GM12874 (cell line): ENCODE data around the gene CLCN1.
A peak's percentile ranks its signal among the peaks of the same experiment; 100 is the strongest.

Source experiments
- TF ChIP-seq, protein P1 (sequence below): IDR thresholded peaks from 2 replicates; pipeline ENCODE4 v1.5.1; 2011; ENCODE audit warnings: low read depth, mild to moderate bottlenecking, control low read depth, low read length, moderate library complexity; ENCODE audit not compliant: insufficient read depth

CLCN1 gene

DNA sequence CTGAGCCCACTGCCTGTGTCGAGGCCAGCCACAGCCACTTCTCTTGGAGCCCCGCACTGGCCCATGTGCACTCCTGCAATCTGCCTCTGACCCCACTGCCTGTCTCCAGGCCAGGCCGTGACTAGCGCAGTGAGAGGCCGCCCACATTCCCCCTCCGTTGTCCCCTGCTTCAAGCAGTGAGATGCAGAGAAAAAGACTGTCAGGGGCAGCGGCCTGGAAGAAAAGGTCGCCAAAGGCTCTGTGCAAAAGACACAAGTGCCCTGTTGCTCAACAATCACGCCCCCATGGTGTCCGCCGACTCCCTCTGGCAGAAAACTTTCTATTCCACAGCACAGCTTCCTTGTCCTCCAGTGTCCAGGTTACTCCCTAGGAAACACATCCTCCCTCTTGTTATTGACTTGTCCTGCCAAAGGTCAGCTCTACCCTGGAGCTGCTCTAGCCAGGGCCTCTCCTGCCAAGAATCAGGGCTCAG is 36.7 kb downstream of the CLCN1 start:
- TF ChIP-seq, protein P1, sequence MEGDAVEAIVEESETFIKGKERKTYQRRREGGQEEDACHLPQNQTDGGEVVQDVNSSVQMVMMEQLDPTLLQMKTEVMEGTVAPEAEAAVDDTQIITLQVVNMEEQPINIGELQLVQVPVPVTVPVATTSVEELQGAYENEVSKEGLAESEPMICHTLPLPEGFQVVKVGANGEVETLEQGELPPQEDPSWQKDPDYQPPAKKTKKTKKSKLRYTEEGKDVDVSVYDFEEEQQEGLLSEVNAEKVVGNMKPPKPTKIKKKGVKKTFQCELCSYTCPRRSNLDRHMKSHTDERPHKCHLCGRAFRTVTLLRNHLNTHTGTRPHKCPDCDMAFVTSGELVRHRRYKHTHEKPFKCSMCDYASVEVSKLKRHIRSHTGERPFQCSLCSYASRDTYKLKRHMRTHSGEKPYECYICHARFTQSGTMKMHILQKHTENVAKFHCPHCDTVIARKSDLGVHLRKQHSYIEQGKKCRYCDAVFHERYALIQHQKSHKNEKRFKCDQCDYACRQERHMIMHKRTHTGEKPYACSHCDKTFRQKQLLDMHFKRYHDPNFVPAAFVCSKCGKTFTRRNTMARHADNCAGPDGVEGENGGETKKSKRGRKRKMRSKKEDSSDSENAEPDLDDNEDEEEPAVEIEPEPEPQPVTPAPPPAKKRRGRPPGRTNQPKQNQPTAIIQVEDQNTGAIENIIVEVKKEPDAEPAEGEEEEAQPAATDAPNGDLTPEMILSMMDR, result no peak

DNA sequence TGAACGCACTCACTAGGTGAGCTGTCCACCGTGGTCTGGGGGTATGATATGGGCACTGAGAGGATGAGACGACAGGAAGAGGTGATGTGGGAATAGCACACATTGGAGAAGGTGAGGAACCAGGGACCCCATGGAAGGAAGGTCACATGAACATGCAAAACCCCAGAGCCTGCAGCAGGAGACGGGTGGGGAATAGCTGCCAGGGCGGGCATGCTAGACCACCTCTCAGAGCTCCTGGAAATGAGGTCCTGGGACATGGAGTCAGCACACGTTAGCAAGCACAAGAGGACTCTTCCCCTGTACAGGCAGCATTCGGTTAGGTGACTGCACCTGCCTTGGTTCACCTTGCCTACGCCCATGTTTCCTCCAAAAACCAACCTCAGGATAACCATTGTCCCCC is 38.5 kb downstream of the CLCN1 start:
- TF ChIP-seq, protein P1, result no peak

DNA sequence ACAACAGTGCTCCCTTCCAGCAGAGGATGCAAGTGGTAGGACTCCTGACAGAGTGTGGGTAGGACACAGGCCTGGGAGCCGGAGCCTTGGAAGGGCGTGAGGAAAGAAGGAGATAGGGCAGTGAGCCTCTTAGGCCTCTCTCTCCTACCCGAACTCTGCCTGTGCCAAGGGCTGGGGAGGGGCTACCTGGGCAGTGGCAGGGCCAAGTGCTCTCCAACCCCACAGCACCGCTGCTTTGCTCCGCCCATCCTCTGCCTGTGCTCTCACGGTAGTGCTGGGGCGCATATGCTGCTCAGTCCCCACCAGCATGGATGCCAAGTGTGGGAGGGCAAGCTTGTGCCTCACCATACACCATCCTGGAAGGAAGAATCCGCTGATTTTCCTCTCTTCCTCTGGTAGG is 39.1 kb downstream of the CLCN1 start:
- TF ChIP-seq, protein P1, result no peak

DNA sequence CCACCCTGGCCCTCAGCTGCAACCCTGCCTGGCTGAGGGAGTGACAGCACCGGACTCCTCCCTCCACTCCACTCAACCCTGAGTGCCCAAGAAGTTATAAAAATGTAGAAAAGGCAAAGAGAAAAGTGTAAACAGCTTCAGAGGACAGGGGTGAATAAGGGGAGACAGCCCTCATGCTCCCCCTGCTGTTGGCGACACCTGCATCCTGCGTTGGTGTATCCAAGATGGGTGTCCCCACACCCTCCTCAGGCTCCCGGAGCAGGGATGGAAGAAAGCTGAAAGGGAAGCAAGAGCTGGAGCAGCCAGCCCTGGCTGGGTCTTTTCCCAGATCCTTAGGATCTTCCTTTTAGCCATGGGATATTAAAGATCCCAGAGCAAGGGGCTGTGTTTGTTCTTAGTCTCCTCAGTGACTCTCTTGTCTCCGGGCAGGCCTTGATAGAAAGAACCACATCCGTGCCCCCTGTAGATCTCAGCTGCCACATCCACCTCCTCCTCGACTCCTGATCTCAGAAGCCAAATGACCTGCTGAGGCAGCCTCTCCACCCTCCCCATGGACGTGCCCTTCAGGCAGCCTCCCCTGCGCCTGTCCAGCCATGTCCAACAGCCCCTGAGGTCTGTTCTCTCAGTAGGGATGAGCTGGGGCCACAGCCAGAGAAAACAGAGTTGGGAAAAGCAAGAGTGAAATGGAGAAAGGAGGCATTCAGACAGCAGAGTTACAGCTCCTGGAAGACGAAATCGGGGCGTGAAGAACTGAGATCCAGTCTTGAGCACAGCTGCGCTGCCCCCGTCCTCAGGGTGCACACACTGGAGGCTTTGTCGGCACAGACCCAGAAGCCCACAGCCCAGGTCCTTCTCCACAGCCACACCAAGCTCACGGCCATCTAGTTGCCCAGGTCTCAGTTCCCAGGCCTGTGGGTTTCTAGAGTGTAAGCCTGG is 39.8 kb downstream of the CLCN1 start:
- TF ChIP-seq, protein P1, result peak; percentile 14; the same call in 1 of the 2 replicates

DNA sequence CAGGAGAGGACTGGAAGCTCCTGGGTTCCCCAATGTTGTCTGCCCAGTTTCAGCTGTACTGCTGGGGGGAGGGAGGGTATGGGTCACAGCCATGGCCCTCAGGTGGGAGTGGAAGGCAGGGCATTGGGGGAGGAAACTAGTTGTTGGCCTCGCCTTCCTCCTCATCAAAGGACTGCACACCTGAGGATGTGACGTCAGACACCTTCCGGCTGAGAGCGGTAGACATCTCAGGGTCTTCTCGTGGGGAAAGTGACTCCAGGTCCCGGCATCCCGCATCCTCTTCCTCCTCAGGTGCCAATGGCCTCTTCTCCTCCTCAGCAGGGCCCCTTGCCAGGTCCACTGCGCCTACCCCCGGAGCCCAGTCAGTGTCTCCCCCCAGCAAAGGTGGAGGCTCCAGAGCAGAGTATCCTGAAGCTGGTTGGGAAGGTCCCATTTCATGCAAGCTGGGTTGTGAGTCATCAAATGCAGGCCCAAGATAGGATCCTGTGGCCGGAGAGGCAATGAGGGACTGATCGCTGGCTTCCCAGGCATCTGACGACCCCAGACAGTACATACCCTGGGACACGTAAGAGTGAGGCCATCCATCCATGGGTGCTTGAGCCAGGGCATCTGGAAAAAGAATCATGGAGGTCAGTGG is 40.6 kb downstream of the CLCN1 start:
- TF ChIP-seq, protein P1, result no peak

DNA sequence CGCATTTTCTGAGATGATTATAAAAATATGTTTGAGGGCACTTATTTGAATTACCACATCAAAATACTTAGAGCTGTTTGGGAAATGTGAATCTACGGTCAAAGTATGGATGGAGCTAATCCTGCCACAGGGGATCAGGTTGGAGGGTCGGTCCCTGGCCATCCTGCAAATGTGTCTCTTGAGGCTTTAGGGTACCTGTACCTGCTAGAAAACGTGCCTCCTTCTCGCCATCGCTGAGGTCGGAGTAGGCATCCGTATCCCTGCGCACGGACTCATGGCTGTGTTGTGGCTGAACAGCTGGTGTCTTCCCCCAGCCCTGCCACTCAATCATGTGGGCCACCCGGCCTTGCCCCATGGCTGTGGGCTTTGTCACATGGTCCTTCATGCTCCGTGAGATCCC is 42.7 kb downstream of the CLCN1 start:
- TF ChIP-seq, protein P1, result no peak

DNA sequence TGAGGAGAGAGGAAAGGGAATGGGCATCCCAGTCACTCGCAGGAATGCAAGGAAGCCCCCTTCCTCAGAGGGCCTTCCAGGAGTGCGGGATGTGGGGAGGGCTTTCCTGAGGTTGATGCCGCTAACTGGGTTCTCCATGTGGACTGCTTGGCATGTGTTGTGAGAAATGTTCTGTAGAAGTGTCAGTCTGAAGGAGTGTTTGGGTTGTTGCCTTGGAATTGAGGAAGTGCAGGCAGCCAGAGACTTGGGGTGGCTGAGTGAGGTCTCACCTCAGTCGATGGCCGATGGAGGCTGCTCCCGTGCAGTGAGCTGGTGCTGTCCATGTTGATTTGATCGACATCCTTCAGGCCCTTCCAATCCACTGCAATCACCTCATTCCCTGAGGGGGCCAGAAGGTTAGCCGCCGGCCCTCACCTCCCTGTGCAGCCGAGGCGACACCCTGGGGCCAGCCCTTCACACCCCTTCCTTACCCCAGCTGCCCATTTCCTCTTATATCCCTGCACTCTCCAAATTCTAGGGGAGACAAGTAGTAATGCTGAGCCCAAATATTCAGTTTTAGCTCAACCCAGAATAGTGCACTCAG is 44.0 kb downstream of the CLCN1 start:
- TF ChIP-seq, protein P1, result no peak
